Esophagus muscularis mucosa (tissue), 4 donors: ENCODE measurements around the gene BDKRB1.

Experiments used
- EP300 ChIP-seq: sonication (generic); formaldehyde crosslinking; IDR thresholded peaks from one replicate; pipeline ENCODE4 v1.6.1; 2017; ENCODE audit warnings: antibody characterized with exemption
- POLR2A ChIP-seq: fragments of 450-650 bp; IDR thresholded peaks from one replicate; pipeline ENCODE4 v1.6.1; 2017; ENCODE audit warnings: antibody characterized with exemption, moderate library complexity, mild to moderate bottlenecking, low read depth
- POLR2AphosphoS5 ChIP-seq, 2 donors: sonication (generic); formaldehyde crosslinking; IDR thresholded peaks; one replicate each; pipeline ENCODE4 v1.6.1; 2017; ENCODE audit warnings: antibody characterized with exemption in 2 of 2
- TF ChIP-seq, protein P1 (sequence below), 3 experiments: fragments of 200-600 bp in 2 of 3; fragments of 450-650 bp in 1 of 3; sonication (generic) in 2 of 3; IDR thresholded peaks; one replicate each; pipeline ENCODE4 v1.5.1; 2017 to 2019; ENCODE audit warnings: antibody characterized with exemption in 3 of 3, mild to moderate bottlenecking in 2 of 3, moderate library complexity in 1 of 3

DNA sequence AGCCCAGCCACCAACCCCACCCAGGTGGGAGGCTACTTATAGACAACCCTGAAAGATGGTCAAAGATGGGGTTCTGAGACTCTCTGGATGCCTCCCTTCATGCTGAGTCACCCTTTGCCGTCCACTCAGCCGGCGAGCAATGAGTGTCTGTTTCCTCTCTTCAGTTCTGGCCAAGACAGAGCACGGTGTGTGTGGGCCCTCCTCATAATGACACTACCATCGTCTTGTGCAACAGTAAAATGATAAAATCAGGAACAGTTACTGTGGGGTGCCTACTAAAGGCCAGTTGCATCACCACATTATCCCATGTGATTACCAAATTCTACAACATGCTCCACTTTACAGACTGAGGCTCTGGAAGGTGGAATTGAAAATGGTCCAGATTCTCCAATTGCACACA, 7.0 kb upstream of the BDKRB1 start:
- no peak for TF ChIP-seq POLR2A
- TF ChIP-seq, protein P1, sequence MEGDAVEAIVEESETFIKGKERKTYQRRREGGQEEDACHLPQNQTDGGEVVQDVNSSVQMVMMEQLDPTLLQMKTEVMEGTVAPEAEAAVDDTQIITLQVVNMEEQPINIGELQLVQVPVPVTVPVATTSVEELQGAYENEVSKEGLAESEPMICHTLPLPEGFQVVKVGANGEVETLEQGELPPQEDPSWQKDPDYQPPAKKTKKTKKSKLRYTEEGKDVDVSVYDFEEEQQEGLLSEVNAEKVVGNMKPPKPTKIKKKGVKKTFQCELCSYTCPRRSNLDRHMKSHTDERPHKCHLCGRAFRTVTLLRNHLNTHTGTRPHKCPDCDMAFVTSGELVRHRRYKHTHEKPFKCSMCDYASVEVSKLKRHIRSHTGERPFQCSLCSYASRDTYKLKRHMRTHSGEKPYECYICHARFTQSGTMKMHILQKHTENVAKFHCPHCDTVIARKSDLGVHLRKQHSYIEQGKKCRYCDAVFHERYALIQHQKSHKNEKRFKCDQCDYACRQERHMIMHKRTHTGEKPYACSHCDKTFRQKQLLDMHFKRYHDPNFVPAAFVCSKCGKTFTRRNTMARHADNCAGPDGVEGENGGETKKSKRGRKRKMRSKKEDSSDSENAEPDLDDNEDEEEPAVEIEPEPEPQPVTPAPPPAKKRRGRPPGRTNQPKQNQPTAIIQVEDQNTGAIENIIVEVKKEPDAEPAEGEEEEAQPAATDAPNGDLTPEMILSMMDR (IDR thresholded peaks at IDR 0.05), result no peak
- TF ChIP-seq EP300, result no peak
- TF ChIP-seq POLR2AphosphoS5 (IDR thresholded peaks at IDR 0.05), result peak; percentile 48 to 59
